Pericardium fibroblast (primary cell): Measurements from ENCODE around the gene PREX1. TPM values are rescaled to one million over a fixed set of nuclear protein-coding genes. Genes with fewer than 3 reads are reported as not detected.

Experiments used
- total RNA-seq: library from RNA; depleted of rRNA; stranded (reverse); fragments of >200 nt; gene quantifications from 2 replicates; pipeline ENCODE4 v1.2.3, GENCODE V29; 2015

PREX1 gene
- 2.4 and 4.1 TPM in 2 replicates for total RNA-seq

GRCh38 chr20:48827855-48828733 is at the start of gene PREX1:
PREX1 (minus strand) TSS chr20:48827999; CDS start chr20:48827860, 139 bp downstream.

Other genes with a start within 250 kb of the PREX1 start
- gene ARFGEF2, start 93.7 kb upstream of the PREX1 start, total RNA-seq = 15.2 and 17.6 TPM in 2 replicates
- gene CSE1L, start 218.3 kb upstream of the PREX1 start, total RNA-seq = 31.5 TPM in 2 replicates